Tibial artery (tissue), 4 donors: ENCODE results near the gene MRGPRD.
A peak's percentile ranks its signal among the peaks of the same experiment; 100 is the strongest.

Experiments used
- DNase-seq, 2 donors: peaks; one replicate each; pipeline ENCODE4 v3.0.0-alpha.2; 2019
- H3K27ac ChIP-seq, 2 donors: fragments of 200-600 bp; sonication (generic) in 1 of 2; 1 replicate in 1 of 2; 2 replicates in 1 of 2; pipeline ENCODE4 v1.5.1; 2018 to 2019; ENCODE audit warnings: mild to moderate bottlenecking in 1 of 2
- H3K27me3 ChIP-seq, 2 donors: fragments of 200-600 bp; sonication (generic) in 1 of 2; one replicate each; pipeline versions ENCODE4 v1.5.1 to v1.6.0; 2016 to 2019
- H3K36me3 ChIP-seq, 3 donors: fragments of 200-600 bp; sonication (generic) in 2 of 3; one replicate each; pipeline ENCODE4 v1.5.1; 2016 to 2019; ENCODE audit warnings: mild to moderate bottlenecking in 2 of 3
- H3K4me1 ChIP-seq, 4 donors: fragments of 200-600 bp; sonication (generic) in 2 of 4; 1 replicate in 3 of 4; 2 replicates in 1 of 4; pipeline ENCODE4 v1.5.1; 2016 to 2019
- H3K4me3 ChIP-seq, 2 donors: fragments of 200-600 bp; sonication (generic) in 1 of 2; 1 replicate in 1 of 2; 2 replicates in 1 of 2; pipeline ENCODE4 v1.5.1; 2018 to 2019; ENCODE audit warnings: mild to moderate bottlenecking in 2 of 2
- H3K9me3 ChIP-seq, 3 donors: fragments of 200-600 bp; sonication (generic) in 1 of 3; one replicate each; pipeline ENCODE4 v1.5.1; 2016 to 2019
- CTCF ChIP-seq, 2 experiments: fragments of 200-600 bp in 1 of 2; fragments of 450-650 bp in 1 of 2; IDR thresholded peaks; one replicate each; pipeline ENCODE4 v1.5.1; 2017 to 2019; ENCODE audit warnings: antibody characterized with exemption in 2 of 2, mild to moderate bottlenecking in 1 of 2, moderate library complexity in 1 of 2
- intact Hi-C: fragments of 100-400 bp; cut with DNase I; formaldehyde crosslinking; loops from one replicate; pipeline ENCODE4 v1.15.0; 2023; ENCODE audit warnings: low total_unique reads

MRGPRD gene

GRCh38 chr11:68939583-68940555, 40.9 kb downstream of the MRGPRD start:
- no peaks in the 10 kb centered on the region for H3K27me3 ChIP-seq
- TF ChIP-seq CTCF (IDR thresholded peaks at IDR 0.05) = no peak
- H3K4me1 ChIP-seq = peaks cover 0 to 60% (median 28%) of the 10 kb centered on the region in 4 donors
- H3K4me3 ChIP-seq = no peak overlapping the region
- intact Hi-C loops = no loop called here
- DNase-seq = peak in 1 of 2 donors; percentile 67
- peaks cover 42 to 55% (median 43%) of the 10 kb centered on the region in 3 donors for H3K36me3 ChIP-seq
- H3K9me3 ChIP-seq = no peaks in the 10 kb centered on the region
- H3K27ac ChIP-seq = peak overlapping the region; percentile 18 to 83

- peak overlapping the region; percentile 18 to 83 for H3K27ac ChIP-seq
- no peak for DNase-seq
- no peaks in the 10 kb centered on the region for H3K27me3 ChIP-seq
- no peak overlapping the region for H3K4me3 ChIP-seq
- H3K36me3 ChIP-seq = peaks cover 51 to 63% (median 51%) of the 10 kb centered on the region in 3 donors
- no peaks in the 10 kb centered on the region for H3K9me3 ChIP-seq
- peaks cover 0 to 51% (median 28%) of the 10 kb centered on the region in 4 donors for H3K4me1 ChIP-seq
- intact Hi-C loops = no loop called here
- no peak for TF ChIP-seq CTCF (IDR thresholded peaks at IDR 0.05)
Measured at GRCh38 chr11:68938816-68939582, 41.8 kb downstream of the MRGPRD start.

- Histone ChIP-seq H3K4me3 (no peak overlapping the region), H3K27me3 (no peaks in the 10 kb centered on the region), H3K9me3 (no peaks in the 10 kb centered on the region), H3K4me1 (peaks cover 0 to 42% (median 21%) of the 10 kb centered on the region in 4 donors), H3K36me3 (peaks cover 58 to 72% (median 59%) of the 10 kb centered on the region in 3 donors), H3K27ac (peak overlapping the region in 1 of 2 donors; percentile 83)
- no peak for TF ChIP-seq CTCF (IDR thresholded peaks at IDR 0.05)
- intact Hi-C loops = no loop called here
- no peak for DNase-seq
Measured at GRCh38 chr11:68938088-68938487, 42.7 kb downstream of the MRGPRD start.

- Histone ChIP-seq H3K4me3 (no peak overlapping the region), H3K4me1 (peaks cover 0 to 31% (median 10%) of the 10 kb centered on the region in 4 donors)
- intact Hi-C loops = no loop called here
Measured at GRCh38 chr11:68936676-68937620, 43.8 kb downstream of the MRGPRD start.

More at GRCh38 chr11:68936676-68937620, 43.8 kb downstream of the MRGPRD start:
- H3K27me3 ChIP-seq = no peaks in the 10 kb centered on the region
- TF ChIP-seq CTCF (IDR thresholded peaks at IDR 0.05) = no peak
- H3K27ac ChIP-seq = no peak overlapping the region
- no peaks in the 10 kb centered on the region for H3K9me3 ChIP-seq
- no peak for DNase-seq
- H3K36me3 ChIP-seq = peaks cover 58 to 84% (median 66%) of the 10 kb centered on the region in 3 donors
